Sigmoid colon (tissue), 7 donors: ENCODE measurements around the gene GABARAPL1. TPM values are rescaled to one million over a fixed set of nuclear protein-coding genes. Genes with fewer than 3 reads are reported as not detected.

Experiments
- DNase-seq: peaks from one replicate; pipeline ENCODE4 v3.0.0-alpha.2; 2019
- H3K27ac ChIP-seq, 4 donors: fragments of 200-600 bp; sonication (generic); one replicate each; pipeline ENCODE4 v1.5.1; 2016 to 2019; ENCODE audit warnings: mild to moderate bottlenecking in 1 of 4
- H3K27me3 ChIP-seq, 3 donors: fragments of 200-600 bp; sonication (generic); one replicate each; pipeline ENCODE4 v1.5.1; 2019; ENCODE audit warnings: mild to moderate bottlenecking in 1 of 3
- H3K36me3 ChIP-seq, 4 donors: fragments of 200-600 bp; sonication (generic); one replicate each; pipeline ENCODE4 v1.5.1; 2016 to 2019
- H3K4me1 ChIP-seq, 4 donors: fragments of 200-600 bp; sonication (generic); one replicate each; pipeline ENCODE4 v1.5.1; 2017 to 2019
- H3K4me3 ChIP-seq, 4 donors: fragments of 200-600 bp; sonication (generic); one replicate each; pipeline ENCODE4 v1.5.1; 2017 to 2019; ENCODE audit warnings: mild to moderate bottlenecking in 2 of 4, moderate library complexity in 1 of 4
- H3K9me3 ChIP-seq, 4 donors: fragments of 200-600 bp in 3 of 4; sonication (generic) in 3 of 4; one replicate each; pipeline versions ENCODE4 v1.5.1 to v1.6.1; 2013 to 2019
- EP300 ChIP-seq, 4 donors: sonication (generic); formaldehyde crosslinking; IDR thresholded peaks; one replicate each; pipeline ENCODE4 v1.6.1; 2017; ENCODE audit warnings: antibody characterized with exemption in 4 of 4
- POLR2A ChIP-seq, 2 donors: fragments of 450-650 bp; IDR thresholded peaks; one replicate each; pipeline ENCODE4 v1.6.1; 2016; ENCODE audit warnings: antibody characterized with exemption in 2 of 2, mild to moderate bottlenecking in 2 of 2, moderate library complexity in 2 of 2
- POLR2AphosphoS5 ChIP-seq, 4 donors: sonication (generic); formaldehyde crosslinking; IDR thresholded peaks; one replicate each; pipeline ENCODE4 v1.6.1; 2017; ENCODE audit warnings: antibody characterized with exemption in 4 of 4
- WGBS, 2 donors: extraction: QIAGEN DNeasy Blood & Tissue Kit; methylation state at CpG; one replicate each; pipeline ENCODE4 v1.1.7; 2013; 5-methylcytosine and 5-hydroxymethylcytosine counted together
- intact Hi-C: fragments of 100-400 bp; cut with DNase I; formaldehyde crosslinking; loops from one replicate; pipeline ENCODE4 v1.15.1; 2023
- polyA plus RNA-seq, 3 donors: library from polyadenylated mRNA; stranded (reverse); fragments of 200-250 nt; gene quantifications; one replicate each; pipeline ENCODE4 v1.2.3, GENCODE V29; 2013
- total RNA-seq, 4 donors: library from RNA; depleted of rRNA; stranded (reverse); fragments of >200 nt; gene quantifications; one replicate each; pipeline ENCODE4 v1.1.0, GENCODE V29; 2016
- TF ChIP-seq, protein P1 (sequence below), 4 experiments: fragments of 450-650 bp in 3 of 4; fragments of 200-600 bp in 1 of 4; IDR thresholded peaks; one replicate each; pipeline ENCODE4 v1.5.1; 2016 to 2019; ENCODE audit warnings: antibody characterized with exemption in 4 of 4, mild to moderate bottlenecking in 3 of 4, moderate library complexity in 2 of 4
- donor health status: healthy with polysubstance abuse.
- donor health status: Bipolar disorder and iron deficiency.
- donor health status: healthy.

GABARAPL1 gene
- total and polyA plus RNA-seq, 7 donors: 38.3 to 122 (median 78.5) TPM

- Histone ChIP-seq H3K27ac (no peak overlapping the region), H3K27me3 (no peaks in the 10 kb centered on the region), H3K36me3 (no peaks in the 10 kb centered on the region), H3K4me3 (no peak overlapping the region), H3K9me3 (peaks cover 0 to 7% (median 0%) of the 10 kb centered on the region in 4 donors), H3K4me1 (no peaks in the 10 kb centered on the region)
- 81 to 92% methylated on average over 4 of the region's 4 CpGs for WGBS, 2 donors
- TF ChIP-seq EP300 (IDR thresholded peaks at IDR 0.05): no peak
- TF ChIP-seq, protein P1, sequence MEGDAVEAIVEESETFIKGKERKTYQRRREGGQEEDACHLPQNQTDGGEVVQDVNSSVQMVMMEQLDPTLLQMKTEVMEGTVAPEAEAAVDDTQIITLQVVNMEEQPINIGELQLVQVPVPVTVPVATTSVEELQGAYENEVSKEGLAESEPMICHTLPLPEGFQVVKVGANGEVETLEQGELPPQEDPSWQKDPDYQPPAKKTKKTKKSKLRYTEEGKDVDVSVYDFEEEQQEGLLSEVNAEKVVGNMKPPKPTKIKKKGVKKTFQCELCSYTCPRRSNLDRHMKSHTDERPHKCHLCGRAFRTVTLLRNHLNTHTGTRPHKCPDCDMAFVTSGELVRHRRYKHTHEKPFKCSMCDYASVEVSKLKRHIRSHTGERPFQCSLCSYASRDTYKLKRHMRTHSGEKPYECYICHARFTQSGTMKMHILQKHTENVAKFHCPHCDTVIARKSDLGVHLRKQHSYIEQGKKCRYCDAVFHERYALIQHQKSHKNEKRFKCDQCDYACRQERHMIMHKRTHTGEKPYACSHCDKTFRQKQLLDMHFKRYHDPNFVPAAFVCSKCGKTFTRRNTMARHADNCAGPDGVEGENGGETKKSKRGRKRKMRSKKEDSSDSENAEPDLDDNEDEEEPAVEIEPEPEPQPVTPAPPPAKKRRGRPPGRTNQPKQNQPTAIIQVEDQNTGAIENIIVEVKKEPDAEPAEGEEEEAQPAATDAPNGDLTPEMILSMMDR (IDR thresholded peaks at IDR 0.05): no peak
- TF ChIP-seq POLR2AphosphoS5 (IDR thresholded peaks at IDR 0.05): no peak
- TF ChIP-seq POLR2A (IDR thresholded peaks at IDR 0.05): no peak
- intact Hi-C loops: no loop called here
- DNase-seq: no peak
These were observed 39.5 kb downstream of the GABARAPL1 start for GRCh38 chr12:10252201-10252600.

- TF ChIP-seq POLR2AphosphoS5 (IDR thresholded peaks at IDR 0.05) (no peak), POLR2A (IDR thresholded peaks at IDR 0.05) (no peak), EP300 (IDR thresholded peaks at IDR 0.05) (no peak)
- TF ChIP-seq, protein P1 (IDR thresholded peaks at IDR 0.05): no peak
- intact Hi-C loops: no loop called here
- peaks cover 0 to 7% (median 0%) of the 10 kb centered on the region in 4 donors for H3K9me3 ChIP-seq
These were observed 43.4 kb downstream of the GABARAPL1 start for GRCh38 chr12:10256064-10256463.

DNA sequence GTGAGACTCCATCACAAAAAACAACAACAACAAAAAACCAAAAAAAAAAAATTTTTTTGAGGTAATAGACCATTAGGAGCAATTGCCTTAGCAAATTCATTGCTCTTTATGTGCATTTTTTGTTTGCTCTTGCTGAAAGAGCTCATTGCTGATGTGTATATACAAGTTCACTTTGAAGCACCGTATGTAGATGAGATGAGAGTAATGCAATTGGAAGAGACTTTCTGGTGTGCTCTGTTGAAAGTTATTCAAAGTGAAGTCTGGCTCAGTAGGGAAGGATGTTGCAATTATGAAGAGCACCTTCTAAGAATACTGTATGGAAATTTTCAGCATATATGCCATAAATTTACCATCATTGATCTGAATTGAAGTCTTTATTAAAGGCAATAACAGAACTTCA is 48.2 kb downstream of the GABARAPL1 start:
- Histone ChIP-seq H3K4me3 (no peak overlapping the region), H3K9me3 (peaks cover 0 to 4% (median 0%) of the 10 kb centered on the region in 4 donors), H3K27ac (no peak overlapping the region), H3K4me1 (no peaks in the 10 kb centered on the region), H3K36me3 (no peaks in the 10 kb centered on the region), H3K27me3 (no peaks in the 10 kb centered on the region)
- DNase-seq: no peak
- intact Hi-C loops: no loop called here
- TF ChIP-seq POLR2A (IDR thresholded peaks at IDR 0.05): no peak
- TF ChIP-seq, protein P1 (IDR thresholded peaks at IDR 0.05): no peak
- no peak for TF ChIP-seq EP300 (IDR thresholded peaks at IDR 0.05)
- TF ChIP-seq POLR2AphosphoS5 (IDR thresholded peaks at IDR 0.05): no peak
- WGBS, 2 donors: 0 to 35% methylated on average over 1 of the region's 1 CpG

More at GRCh38 chr12:10256064-10256463, 43.4 kb downstream of the GABARAPL1 start:
- H3K4me1 ChIP-seq: no peaks in the 10 kb centered on the region
- H3K27ac ChIP-seq: no peak overlapping the region
- H3K27me3 ChIP-seq: no peaks in the 10 kb centered on the region
- no peak overlapping the region for H3K4me3 ChIP-seq
- H3K36me3 ChIP-seq: no peaks in the 10 kb centered on the region
- DNase-seq: no peak

- intact Hi-C loops: no loop called here
- Histone ChIP-seq H3K27ac (no peak overlapping the region), H3K4me1 (no peaks in the 10 kb centered on the region), H3K9me3 (no peaks in the 10 kb centered on the region), H3K36me3 (no peaks in the 10 kb centered on the region), H3K27me3 (no peaks in the 10 kb centered on the region), H3K4me3 (no peak overlapping the region)
- no peak for TF ChIP-seq POLR2A (IDR thresholded peaks at IDR 0.05)
- TF ChIP-seq POLR2AphosphoS5 (IDR thresholded peaks at IDR 0.05): no peak
- TF ChIP-seq, protein P1 (IDR thresholded peaks at IDR 0.05): no peak
- no peak for TF ChIP-seq EP300 (IDR thresholded peaks at IDR 0.05)
- DNase-seq: no peak
- WGBS, 2 donors: 58 to 71% methylated on average over 5 of the region's 5 CpGs
These were observed 55.4 kb downstream of the GABARAPL1 start for GRCh38 chr12:10268037-10268436.

DNA sequence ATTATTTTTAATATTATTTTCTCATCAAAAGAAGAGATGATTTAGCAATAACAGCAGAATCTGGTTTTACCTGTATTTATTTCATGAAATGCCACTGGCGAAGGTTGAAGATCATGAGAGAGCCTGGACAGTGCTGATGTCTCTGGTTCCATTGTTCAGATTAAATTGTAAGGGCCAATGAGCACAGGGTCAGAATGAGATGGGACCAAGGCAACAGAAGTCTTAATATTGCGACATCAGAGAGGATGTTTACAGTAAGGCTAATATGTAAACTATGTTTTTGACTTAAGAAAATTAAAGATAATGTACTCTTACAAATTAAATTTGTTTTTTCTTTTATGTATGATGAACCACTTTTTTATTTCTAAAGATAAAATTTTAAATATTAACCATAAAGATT is 59.8 kb downstream of the GABARAPL1 start:
- WGBS, 2 donors: 81 to 89% methylated on average over 2 of the region's 2 CpGs
- intact Hi-C loops: no loop called here

More for the DNA sequence above, 59.8 kb downstream of the GABARAPL1 start:
- no peak overlapping the region for H3K27ac ChIP-seq
- H3K27me3 ChIP-seq: no peaks in the 10 kb centered on the region
- no peaks in the 10 kb centered on the region for H3K9me3 ChIP-seq
- TF ChIP-seq, protein P1 (IDR thresholded peaks at IDR 0.05): no peak
- TF ChIP-seq POLR2AphosphoS5 (IDR thresholded peaks at IDR 0.05) (no peak), EP300 (IDR thresholded peaks at IDR 0.05) (no peak), POLR2A (IDR thresholded peaks at IDR 0.05) (no peak)
- H3K4me1 ChIP-seq: no peaks in the 10 kb centered on the region
- no peak overlapping the region for H3K4me3 ChIP-seq
- DNase-seq: no peak
- no peaks in the 10 kb centered on the region for H3K36me3 ChIP-seq
